ENCODE measurements around the gene TCF21.

- TF ChIP-seq, protein P1, sequence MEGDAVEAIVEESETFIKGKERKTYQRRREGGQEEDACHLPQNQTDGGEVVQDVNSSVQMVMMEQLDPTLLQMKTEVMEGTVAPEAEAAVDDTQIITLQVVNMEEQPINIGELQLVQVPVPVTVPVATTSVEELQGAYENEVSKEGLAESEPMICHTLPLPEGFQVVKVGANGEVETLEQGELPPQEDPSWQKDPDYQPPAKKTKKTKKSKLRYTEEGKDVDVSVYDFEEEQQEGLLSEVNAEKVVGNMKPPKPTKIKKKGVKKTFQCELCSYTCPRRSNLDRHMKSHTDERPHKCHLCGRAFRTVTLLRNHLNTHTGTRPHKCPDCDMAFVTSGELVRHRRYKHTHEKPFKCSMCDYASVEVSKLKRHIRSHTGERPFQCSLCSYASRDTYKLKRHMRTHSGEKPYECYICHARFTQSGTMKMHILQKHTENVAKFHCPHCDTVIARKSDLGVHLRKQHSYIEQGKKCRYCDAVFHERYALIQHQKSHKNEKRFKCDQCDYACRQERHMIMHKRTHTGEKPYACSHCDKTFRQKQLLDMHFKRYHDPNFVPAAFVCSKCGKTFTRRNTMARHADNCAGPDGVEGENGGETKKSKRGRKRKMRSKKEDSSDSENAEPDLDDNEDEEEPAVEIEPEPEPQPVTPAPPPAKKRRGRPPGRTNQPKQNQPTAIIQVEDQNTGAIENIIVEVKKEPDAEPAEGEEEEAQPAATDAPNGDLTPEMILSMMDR (IDR thresholded peaks at IDR 0.05), result no peak
- TF ChIP-seq POLR2A (IDR thresholded peaks at IDR 0.05), result no peak
These were observed 5.5 kb downstream of the TCF21 start for GRCh38 chr6:133894369-133894768.
